HS-5 (cell line): ENCODE data around the gene KCNN1.
"Not testable (repeated sequence)": the region's sequence is repeated elsewhere in the genome, so short reads cannot be mapped to it uniquely, and the experiment has no call there.

Source experiments
- DNase-seq: peaks from one replicate; pipeline ENCODE4 v3.0.0-alpha.2; 2012; ENCODE audit warnings: low read depth

Gene KCNN1

DNA sequence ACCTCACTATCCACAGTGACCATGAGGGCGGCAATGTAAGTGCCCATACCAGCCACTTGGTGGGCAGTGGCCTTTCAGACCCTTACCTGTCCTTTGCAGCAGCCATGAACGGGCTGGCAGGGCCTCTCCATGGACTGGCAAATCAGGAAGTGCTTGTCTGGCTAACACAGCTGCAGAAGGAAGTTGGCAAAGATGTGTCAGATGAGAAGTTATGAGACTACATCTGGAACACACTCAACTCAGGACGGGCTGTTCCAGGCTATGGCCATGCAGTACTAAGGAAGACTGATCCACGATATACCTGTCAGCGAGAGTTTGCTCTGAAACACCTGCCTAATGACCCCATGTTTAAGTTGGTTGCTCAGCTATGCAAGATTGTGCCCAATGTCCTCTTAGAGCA, 64.5 kb downstream of the KCNN1 start:
- DNase-seq: not testable (repeated sequence)

DNA sequence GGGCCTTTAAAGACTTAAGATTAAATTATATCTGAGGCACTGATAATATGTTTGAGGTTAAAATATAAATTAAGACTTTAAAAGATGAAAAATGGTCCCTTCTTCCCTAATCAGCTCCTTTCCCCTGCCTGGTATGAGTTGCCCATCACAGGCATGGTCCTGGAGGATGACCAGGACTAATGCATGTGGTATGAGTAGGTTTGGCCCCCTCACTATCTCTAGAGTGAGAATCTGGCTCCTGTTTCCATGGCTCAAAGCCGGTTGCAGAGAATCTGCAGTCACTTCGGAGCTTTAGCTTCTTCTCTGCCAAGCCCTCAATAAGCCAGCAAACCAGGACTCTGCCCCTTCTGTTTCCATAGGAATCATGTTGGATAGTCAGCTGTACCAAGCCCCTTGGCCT, 65.2 kb downstream of the KCNN1 start:
- DNase-seq: not testable (repeated sequence)

DNA sequence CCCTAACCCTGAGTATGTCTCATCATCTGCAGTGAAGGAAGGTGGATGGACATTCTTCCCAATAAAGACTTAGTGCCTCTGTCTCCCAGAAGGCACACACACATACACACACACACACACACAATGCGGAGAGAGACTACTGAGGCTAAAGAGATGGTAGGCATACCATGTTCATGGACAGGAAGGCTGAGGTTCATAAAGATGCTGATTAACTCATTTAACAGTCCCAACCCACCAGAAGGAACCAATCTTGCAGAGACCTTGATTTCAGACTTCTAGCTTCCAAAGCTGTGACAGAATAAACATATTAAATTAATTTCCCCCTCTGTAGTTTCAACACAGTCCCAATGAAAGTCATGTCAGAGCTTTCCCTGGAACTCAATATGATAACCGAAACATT, 74.1 kb downstream of the KCNN1 start:
- no peak for DNase-seq

DNA sequence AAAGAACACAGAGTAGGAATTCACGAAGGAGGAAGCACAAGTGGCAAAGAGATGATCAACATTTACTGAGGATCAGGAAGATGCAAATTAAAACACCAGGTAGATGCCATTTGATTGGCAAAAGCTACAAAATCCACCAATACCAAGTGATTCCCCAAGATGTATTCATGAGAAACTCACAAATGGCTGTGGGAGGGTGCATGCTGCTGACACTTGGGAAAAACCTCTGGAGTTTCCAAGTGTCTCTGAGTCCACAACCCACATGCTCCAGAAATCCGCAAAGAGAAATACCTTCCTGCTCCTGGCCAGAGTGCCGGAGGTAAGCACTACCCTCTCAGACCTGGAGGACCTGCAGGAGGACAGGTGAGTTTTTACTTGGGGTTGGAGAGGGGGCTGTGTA, 76.8 kb downstream of the KCNN1 start:
- no peak for DNase-seq

DNA sequence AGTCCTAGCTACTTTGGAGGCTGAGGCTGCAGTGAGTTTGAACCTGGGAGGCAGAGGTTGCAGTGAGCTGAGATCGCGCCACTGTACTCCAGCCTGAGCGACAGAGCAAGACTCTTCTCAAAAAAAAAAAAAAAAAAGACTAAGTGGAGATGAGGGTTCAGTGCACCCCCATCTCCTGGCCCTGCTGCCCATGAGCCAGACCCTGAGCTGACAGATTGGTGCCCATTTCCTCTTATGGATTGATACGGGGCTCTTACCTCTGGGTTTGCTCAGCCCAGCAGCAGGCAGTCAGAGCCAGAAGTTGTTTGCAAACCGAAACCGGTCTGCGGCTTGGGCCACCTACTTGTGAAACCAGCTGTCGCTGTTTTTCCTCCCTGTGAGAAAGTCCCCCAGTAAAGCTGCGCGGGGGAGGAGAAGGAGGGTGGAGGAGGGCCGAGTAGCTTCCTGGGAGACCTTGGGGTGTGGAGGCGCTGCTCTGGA, 78.0 kb downstream of the KCNN1 start:
- no peak for DNase-seq

DNA sequence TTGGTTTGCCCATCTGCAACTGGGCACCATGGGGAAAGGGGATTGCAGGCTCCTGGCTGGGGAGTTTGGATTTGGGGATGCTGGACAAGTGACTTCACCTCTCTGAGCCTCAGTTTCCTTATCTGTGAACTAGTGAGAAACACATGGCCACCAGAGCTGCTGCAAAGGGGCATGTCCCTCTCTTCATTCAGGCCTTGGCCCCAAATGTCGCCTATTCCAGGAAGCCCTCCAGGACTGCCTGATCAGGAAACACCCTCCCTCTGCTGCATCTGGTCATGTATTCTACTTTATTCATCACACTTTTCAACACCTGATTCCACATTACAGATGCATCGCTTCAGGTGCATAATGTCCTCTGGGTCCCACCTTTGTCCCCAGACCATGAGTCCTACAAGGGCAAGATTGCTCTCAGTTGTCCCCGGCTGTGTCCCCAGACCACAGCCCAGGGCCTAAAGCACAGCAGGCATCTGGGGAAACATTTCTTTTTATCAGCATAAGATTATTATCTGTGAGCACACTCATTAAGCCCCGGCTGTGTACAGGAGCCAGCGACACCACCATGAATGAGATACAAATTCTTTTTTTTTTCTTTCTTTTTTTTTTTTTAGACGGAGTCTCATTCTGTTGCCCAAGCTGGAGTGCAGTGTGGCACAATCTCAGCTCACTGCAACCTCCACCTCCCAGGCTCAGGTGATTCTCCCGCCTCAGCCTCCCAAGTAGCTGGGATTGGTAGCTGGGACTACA, 78.6 kb downstream of the KCNN1 start:
- no peak for DNase-seq

DNA sequence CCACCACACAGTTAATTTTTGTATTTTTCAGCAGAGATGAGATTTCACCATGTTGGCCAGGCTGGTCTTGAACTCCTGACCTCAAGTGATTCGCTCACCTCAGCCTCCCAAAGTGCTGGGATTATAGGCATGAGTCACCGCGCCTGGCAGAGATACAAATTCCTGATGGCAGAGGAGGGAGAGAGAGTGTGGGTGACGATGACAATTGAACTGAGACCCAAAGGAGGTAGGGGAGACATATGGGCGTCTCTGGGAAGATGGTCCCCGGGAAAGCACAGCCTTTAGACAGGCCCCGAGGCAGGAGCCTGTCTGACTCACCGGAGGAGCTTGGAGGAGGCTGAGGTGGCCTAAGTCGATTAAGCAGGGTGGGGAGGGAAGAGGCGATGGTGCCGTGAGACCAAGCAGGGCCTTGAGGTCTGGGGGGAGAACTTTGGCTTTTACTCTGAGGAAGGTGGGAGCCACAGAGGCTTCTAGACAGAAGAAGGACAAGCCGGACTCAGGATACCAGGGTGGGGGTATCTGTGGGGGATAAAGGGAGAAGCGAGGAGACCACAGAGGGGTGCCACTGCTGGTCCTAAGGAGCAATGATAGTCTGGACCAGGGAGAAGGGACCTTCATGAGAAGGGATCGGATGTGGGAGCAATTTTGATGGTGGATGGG, 79.3 kb downstream of the KCNN1 start:
- DNase-seq: peak; percentile 75

DNA sequence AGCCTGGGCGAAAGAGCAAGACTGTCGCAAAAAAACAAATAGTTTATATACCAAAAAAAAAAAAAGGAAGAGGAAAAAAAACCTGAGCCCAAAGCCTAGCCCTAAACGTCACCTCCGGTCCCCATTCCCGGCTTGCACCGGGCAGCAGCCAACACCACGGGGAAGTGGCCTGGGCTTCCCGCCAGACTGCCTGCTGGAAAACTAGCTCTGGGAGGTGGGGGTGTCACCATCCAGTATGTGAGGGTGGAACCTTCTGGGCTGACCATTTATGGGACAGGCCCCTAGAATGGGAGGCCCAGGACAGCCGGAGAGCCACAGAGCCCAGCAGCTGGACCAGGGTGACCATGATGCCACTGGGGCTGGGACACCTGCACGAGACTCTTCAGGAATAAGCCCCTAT, 82.5 kb downstream of the KCNN1 start:
- no peak for DNase-seq
